GM12878 (cell line): ENCODE results near the gene GDA. TPM values are rescaled to one million over a fixed set of nuclear protein-coding genes. Genes with fewer than 3 reads are reported as not detected.

Experiments used
- ATAC-seq: fragments of 200-7000 bp; cut with Tn5 transposase; 3 replicates; pipeline ENCODE4 v1.9.1; 2020; ENCODE audit warnings: mild to moderate bottlenecking, moderate library complexity
- BruUV-seq: library from RNA; stranded (reverse); fragments of 400-500 nt; replicated peaks from 2 replicates; lab custom pipeline; 2021; lab: Mats Ljungman, UMichigan
- CTCF ChIA-PET: fragments of 300-600 bp; sonication (Branson Sonifier 250); formaldehyde crosslinking; extraction: SDS; loops from one replicate; lab custom pipeline; 2021; ENCODE audit warnings: inconsistent platforms; lab: Yijun Ruan, JAX
- POLR2A ChIA-PET: fragments of 350-600 bp; formaldehyde crosslinking; extraction: SDS; loops from one replicate; lab custom pipeline; 2021; ENCODE audit warnings: inconsistent platforms; lab: Charles Lee
- RAD21 ChIA-PET: fragments of 300-600 bp; sonication (Branson Sonifier 250); formaldehyde crosslinking; loops from one replicate; lab custom pipeline; 2023; ENCODE audit warnings: antibody characterized with exemption; ENCODE audit not compliant: unreplicated experiment; lab: Charles Lee
- SMC1A ChIA-PET: fragments of 300-600 bp; sonication (Branson Sonifier 250); formaldehyde crosslinking; loops from one replicate; lab custom pipeline; 2023; ENCODE audit not compliant: unreplicated experiment, uncharacterized antibody; lab: Charles Lee
- DNase-seq: peaks from one replicate; pipeline ENCODE4 v3.0.0-alpha.2; 2011; ENCODE audit warnings: low read depth, low spot score
- FAIRE-seq: peaks from 3 replicates; lab custom pipeline; 2011; peaks lifted over from hg19 to GRCh38; lab: Jason Lieb, UNC
- H2AFZ ChIP-seq: 2 replicates; pipeline ENCODE4 v1.6.0; 2011; ENCODE audit warnings: low read depth, low read length, control low read depth; ENCODE audit not compliant: control insufficient read depth
- H3K27ac ChIP-seq: 2 replicates; pipeline ENCODE4 v1.5.1; 2011; ENCODE audit warnings: control low read depth; ENCODE audit not compliant: control insufficient read depth, insufficient read depth
- H3K27me3 ChIP-seq, 2 experiments: replicated peaks in 1 of 2; 2 replicates each; pipeline versions ENCODE4 v1.6.0 to v1.6.1; 2011; ENCODE audit warnings: low read length in 1 of 2; ENCODE audit not compliant: control insufficient read depth in 2 of 2, insufficient read depth in 2 of 2
- H3K36me3 ChIP-seq, 2 experiments: 2 replicates each; pipeline ENCODE4 v1.5.1; 2011; ENCODE audit warnings: low read length in 1 of 2; ENCODE audit not compliant: control insufficient read depth in 2 of 2, insufficient read depth in 2 of 2
- H3K4me1 ChIP-seq: 2 replicates; pipeline ENCODE4 v1.6.1; 2011; ENCODE audit warnings: mild to moderate bottlenecking, low read length, moderate library complexity, mixed read lengths; ENCODE audit not compliant: control insufficient read depth, insufficient read depth
- H3K4me2 ChIP-seq: 2 replicates; pipeline ENCODE4 v1.6.0; 2011; ENCODE audit warnings: control low read depth; ENCODE audit not compliant: control insufficient read depth, insufficient read depth
- H3K4me3 ChIP-seq: fragments of 200-600 bp; sonication (generic); 2 replicates; pipeline ENCODE4 v1.5.1; 2016
- H3K79me2 ChIP-seq: 2 replicates; pipeline ENCODE4 v1.6.0; 2011; ENCODE audit warnings: low read length; ENCODE audit not compliant: control insufficient read depth, insufficient read depth
- H3K9ac ChIP-seq: 2 replicates; pipeline ENCODE4 v1.8.0; 2011; ENCODE audit warnings: low read length, control low read depth, mixed read lengths; ENCODE audit not compliant: control insufficient read depth, insufficient read depth
- H3K9me3 ChIP-seq: replicated peaks from 3 replicates; pipeline ENCODE4 v1.5.1; 2011; ENCODE audit warnings: mild to moderate bottlenecking, low read length; ENCODE audit not compliant: control insufficient read depth, insufficient read depth
- H4K20me1 ChIP-seq: 2 replicates; pipeline ENCODE4 v1.6.0; 2011; ENCODE audit not compliant: control insufficient read depth, insufficient read depth
- CBX5 ChIP-seq: sonication (generic); IDR thresholded peaks from 2 replicates; pipeline ENCODE4 v1.6.1; 2016; ENCODE audit warnings: low read depth, moderate library complexity, mild to moderate bottlenecking, inconsistent platforms
- CHD2 ChIP-seq: IDR thresholded peaks from 2 replicates; pipeline ENCODE4 v1.6.1; 2011; ENCODE audit warnings: low read depth, low read length, improper control_type of control experiment, borderline replicate concordance
- CTCF ChIP-seq, 3 experiments: IDR thresholded peaks in 2 of 3; conservative IDR thresholded peaks in 1 of 3; 2 replicates each; pipeline ENCODE4 v1.5.1; 2011; ENCODE audit warnings: low read depth in 3 of 3, low read length in 3 of 3, mild to moderate bottlenecking in 3 of 3, control low read depth in 2 of 3, moderate library complexity in 2 of 3, inconsistent platforms in 1 of 3, mixed read lengths in 1 of 3; ENCODE audit not compliant: control insufficient read depth in 2 of 3, insufficient read depth in 1 of 3; ENCODE audit errors: extremely low read depth in 1 of 3
- ELK1 ChIP-seq: IDR thresholded peaks from 2 replicates; pipeline ENCODE4 v1.6.1; 2012; ENCODE audit warnings: low read depth, low read length, improper control_type of control experiment
- RAD51 ChIP-seq: fragments of 450-650 bp; IDR thresholded peaks from 2 replicates; pipeline ENCODE4 v1.6.1; 2016; ENCODE audit warnings: moderate library complexity, mild to moderate bottlenecking, inconsistent platforms
- RUNX3 ChIP-seq: IDR thresholded peaks from 2 replicates; pipeline ENCODE4 v1.6.1; 2012; ENCODE audit warnings: low read length, inconsistent platforms
- SKIL ChIP-seq: fragments of 450-650 bp; IDR thresholded peaks from 2 replicates; pipeline ENCODE4 v1.6.1; 2017; ENCODE audit warnings: mild to moderate bottlenecking, low read depth, inconsistent platforms; ENCODE audit not compliant: poor library complexity, severe bottlenecking
- SRF ChIP-seq, 2 experiments: IDR thresholded peaks; 2 replicates each; pipeline ENCODE4 v1.6.1; 2011; ENCODE audit warnings: low read depth in 2 of 2, low read length in 2 of 2, mild to moderate bottlenecking in 1 of 2, moderate library complexity in 1 of 2
- YY1 ChIP-seq: IDR thresholded peaks from 2 replicates; pipeline ENCODE4 v1.6.1; 2011; ENCODE audit warnings: low read depth, mild to moderate bottlenecking, low read length
- WGBS: methylation state at CpG from one replicate; pipeline ENCODE4 v1.1.6; 2016; ENCODE audit warnings: low lambda C conversion rate; ENCODE audit not compliant: insufficient replicate concordance, insufficient coverage; ENCODE audit errors: missing lambda C conversion rate; 5-methylcytosine and 5-hydroxymethylcytosine counted together
- in situ Hi-C: fragments of 300-500 bp; cut with MboI; formaldehyde crosslinking; loops from 9 replicates; pipeline ENCODE4 v1.14.3; 2018; ENCODE audit warnings: mixed read lengths
- intact Hi-C: fragments of 100-400 bp; cut with micrococcal nuclease; formaldehyde crosslinking; loops from one replicate; pipeline ENCODE4 v1.14.2; 2022; ENCODE audit not compliant: unreplicated experiment
- polyA plus RNA-seq, 11 experiments: library from polyadenylated mRNA; depleted of rRNA in 4 of 11; unstranded in 6 of 11; stranded (reverse) in 5 of 11; fragments of >200 nt; fragmentation: Nextera tagmentation in 4 of 11; fragmentation: Illumina TruSeq in 1 of 11; extraction: Ambion mirVana in 4 of 11; extraction: Trizol in 1 of 11; gene quantifications; 1 replicate in 1 of 11; 2 replicates in 10 of 11; pipeline versions ENCODE4 v1.2.1 to v1.2.3, GENCODE V29; 2011 to 2016; ENCODE audit warnings: inconsistent platforms in 2 of 11, missing spikeins in 2 of 11, low read depth in 1 of 11
- total RNA-seq, 4 experiments: library from RNA; depleted of rRNA in 3 of 4; stranded (reverse); fragments of >200 nt in 3 of 4; fragmentation: Illumina TruSeq in 1 of 4; extraction: Trizol in 1 of 4; gene quantifications; 2 replicates each; pipeline versions ENCODE4 v1.2.1 to v1.2.3, GENCODE V29; 2013 to 2021

The GDA gene
- total and polyA plus RNA-seq, 10 of the 15 experiments (the other 5 are each of a cell fraction or from before 2014, with no cell fraction given) = 0.19 to 17.9 (median 0.48) TPM; not detected in 2

GRCh38 chr9:72297516-72297915, 148.3 kb downstream of the GDA start:
- RAD21 ChIA-PET = interaction anchor here (6.0 kb wide), 1 partner anchor 64 kb away, joined by 32 read pairs; no protein-coding TSS in a partner anchor
- SMC1A ChIA-PET = interaction anchor here (1.3 to 2.1 kb wide), 5 partner anchors 10 to 295 kb away, joined by 5 to 11 read pairs (median 6); no protein-coding TSS in a partner anchor
- TF ChIP-seq CBX5 = no peak
- TF ChIP-seq YY1 = no peak
- TF ChIP-seq CHD2 = no peak
- TF ChIP-seq, all 136 proteins: peak for 0
- Histone ChIP-seq H3K27ac (no peak overlapping the region), H3K9me3 (no peaks in the 10 kb centered on the region; the same call in 1 of the 3 replicates), H3K36me3 (no peaks in the 10 kb centered on the region), H2AFZ (no peak overlapping the region), H3K4me2 (no peak overlapping the region), H3K9ac (no peak overlapping the region), H3K4me3 (no peak overlapping the region), H3K4me1 (peaks cover 6% of the 10 kb centered on the region; the same call in 1 of the 2 replicates), H3K27me3 (no peaks in the 10 kb centered on the region), H4K20me1 (no peaks in the 10 kb centered on the region), H3K79me2 (no peaks in the 10 kb centered on the region)
- no peak for ATAC-seq
- no peak for FAIRE-seq
- WGBS = 52% methylated on average over 3 of the region's 3 CpGs
- BruUV-seq = no TSS peak
- DNase-seq = no peak
- CTCF ChIA-PET = interaction anchor here (0.9 to 2.9 kb wide), 5 partner anchors 17 to 303 kb away, joined by 3 to 25 read pairs (median 5); no protein-coding TSS in a partner anchor
- POLR2A ChIA-PET = no interaction called here
- intact Hi-C loops = no loop called here
- in situ Hi-C loops = loop anchor here (25.0 kb wide), 1 partner anchor 715 kb away; no protein-coding TSS in a partner anchor

- no peaks in the 10 kb centered on the region for H4K20me1 ChIP-seq
- H3K9me3 ChIP-seq = no peaks in the 10 kb centered on the region; the same call in 1 of the 3 replicates
- WGBS = 95% methylated on average over 8 of the region's 8 CpGs
- H3K4me1 ChIP-seq = peaks cover 6% of the 10 kb centered on the region; the same call in 1 of the 2 replicates
- FAIRE-seq = no peak
- SMC1A ChIA-PET = interaction anchor here (1.6 kb wide), 1 partner anchor 18 kb away, joined by 6 read pairs; no protein-coding TSS in a partner anchor
- no peaks in the 10 kb centered on the region for H3K36me3 ChIP-seq
- POLR2A ChIA-PET = no interaction called here
- no peaks in the 10 kb centered on the region for H3K27me3 ChIP-seq
- in situ Hi-C loops = loop anchor here (25.0 kb wide), 1 partner anchor 713 kb away; no protein-coding TSS in a partner anchor
- H3K4me2 ChIP-seq = no peak overlapping the region
- H3K27ac ChIP-seq = no peak overlapping the region
- intact Hi-C loops = no loop called here
- no peak for DNase-seq
- H3K79me2 ChIP-seq = no peaks in the 10 kb centered on the region
- no peak for ATAC-seq
- RAD21 ChIA-PET = no interaction called here
- H2AFZ ChIP-seq = no peak overlapping the region
- no peak for TF ChIP-seq SRF (IDR thresholded peaks at IDR 0.05; ENCODE audit: low read depth in 2 of 2, low read length in 2 of 2)
- no peak for TF ChIP-seq RAD51
- TF ChIP-seq CBX5 = no peak
- TF ChIP-seq ELK1 = no peak
- TF ChIP-seq RUNX3 = no peak
- no peak for TF ChIP-seq SKIL
- TF ChIP-seq CTCF (IDR thresholded peaks at IDR 0.05 in 2 of 3, conservative IDR thresholded peaks at IDR 0.05 in 1 of 3; ENCODE audit: control insufficient read depth in 2 of 3, extremely low read depth in 1 of 3, insufficient read depth in 1 of 3, low read depth in 3 of 3, low read length in 3 of 3) = no peak
- CTCF ChIA-PET = no interaction called here
- BruUV-seq = no TSS peak
- no peak overlapping the region for H3K4me3 ChIP-seq
- no peak overlapping the region for H3K9ac ChIP-seq
Measured at GRCh38 chr9:72299017-72299603, 149.9 kb downstream of the GDA start.
